ENCODE measurements around the gene RHOA. TPM values are rescaled to one million over a fixed set of nuclear protein-coding genes. Genes with fewer than 3 reads are reported as not detected.

RHOA gene
- total RNA-seq, 4 donors from 2014 or later = 244 to 411 (median 282) TPM

DNA sequence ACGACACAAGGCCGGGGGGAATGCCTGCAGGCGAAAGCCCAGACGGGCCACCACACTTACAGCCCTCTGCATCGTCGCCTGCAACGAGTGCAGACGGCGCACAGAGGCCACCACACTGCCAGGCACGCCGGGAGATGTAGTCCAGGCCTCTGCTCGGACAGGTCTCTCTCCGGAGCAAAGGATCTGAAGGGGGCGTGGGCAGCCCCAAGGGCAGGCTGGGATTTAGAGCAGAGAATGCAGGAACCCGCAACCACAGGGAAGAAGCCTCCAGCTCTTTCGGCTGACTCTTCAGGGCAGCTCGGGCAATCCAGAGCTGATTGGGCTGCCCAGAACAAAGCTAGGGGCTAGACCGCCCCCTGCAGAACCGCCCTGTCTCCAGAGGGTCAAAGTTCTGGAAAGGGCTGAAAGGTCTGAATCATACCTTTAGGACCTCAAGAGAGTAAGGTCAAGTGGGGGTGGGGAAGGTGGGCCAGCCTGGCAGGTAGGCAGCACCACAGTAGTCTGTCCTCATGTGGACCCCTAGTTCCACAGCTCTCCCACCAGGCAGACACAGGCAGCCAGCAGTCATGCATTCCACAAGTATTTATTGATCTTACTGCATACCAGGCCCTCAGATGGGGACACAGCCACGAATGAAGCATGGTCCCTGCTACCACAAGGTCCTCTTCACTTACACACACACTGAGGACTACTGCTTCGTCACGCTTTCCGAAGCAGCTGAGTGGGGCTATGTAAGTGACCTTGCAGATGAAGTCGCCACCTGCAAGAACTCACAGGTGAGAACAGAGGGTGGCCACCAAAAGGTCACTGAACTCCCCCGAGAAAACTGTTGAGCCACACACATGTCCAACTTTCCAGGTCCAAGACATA is 10.8 kb upstream of the RHOA start, which contains the start of gene AMT:
TSS of gene AMT (minus strand) at position 95 of the 870 bp plus-strand sequence. CDS start at position 72, 23 bp downstream.
- in situ Hi-C loops (cut with MboI; ENCODE audit: low sequenced_read_pairs in 4 of 4) (no loop called here), intact Hi-C loops (cut with DNase I; ENCODE audit: low total_unique reads) (no loop called here)
- no peaks in the 10 kb centered on the region for H3K9me3 ChIP-seq
- ATAC-seq (no peak), DNase-seq (no peak)
- no peaks in the 10 kb centered on the region for H3K4me1 ChIP-seq
- peaks cover 0 to 30% of the 10 kb centered on the region in 2 donors for H3K36me3 ChIP-seq
- H3K4me3 ChIP-seq = no peak within 1 kb of the TSS
- peak within 1 kb of the TSS in 1 of 4 donors; percentile 48 for H3K27ac ChIP-seq
- H3K27me3 ChIP-seq = no peaks in the 10 kb centered on the region
- TF ChIP-seq POLR2A (IDR thresholded peaks at IDR 0.05) (no peak), CTCF (IDR thresholded peaks at IDR 0.05 in 4 of 5, conservative IDR thresholded peaks at IDR 0.05 in 1 of 5) (no peak)

DNA sequence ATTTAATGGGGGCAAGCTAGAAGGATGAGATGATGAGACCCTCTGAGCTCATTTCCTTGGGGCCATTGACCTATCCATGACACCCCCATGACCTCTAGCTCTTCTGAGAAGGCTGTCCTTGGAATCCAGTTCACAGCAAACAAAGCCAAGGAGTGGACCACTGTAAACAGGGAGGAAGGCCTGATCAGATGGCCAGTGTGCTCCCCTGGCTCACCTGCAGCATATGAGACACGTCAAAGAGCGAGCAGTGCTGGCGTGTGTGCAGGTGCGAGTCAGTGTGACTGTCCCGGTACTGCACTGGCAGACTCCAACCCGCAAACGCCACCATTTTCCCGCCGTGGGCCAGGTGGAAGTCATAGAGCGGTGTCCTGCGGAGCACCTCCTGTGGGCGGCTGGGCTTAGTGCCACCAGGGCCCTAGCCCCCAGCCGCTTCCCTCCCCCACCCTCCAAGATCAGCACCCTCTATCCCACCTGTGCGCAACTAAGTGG is 10.2 kb upstream of the RHOA start:
- no peak for ATAC-seq
- intact Hi-C loops (cut with DNase I; ENCODE audit: low total_unique reads) = no loop called here

GRCh38 chr3:49417516-49418120 is 5.8 kb upstream of the RHOA start:
- TF ChIP-seq CTCF (IDR thresholded peaks at IDR 0.05 in 4 of 5, conservative IDR thresholded peaks at IDR 0.05 in 1 of 5) (no peak), POLR2A (IDR thresholded peaks at IDR 0.05) (no peak)

More for the DNA sequence above, 10.2 kb upstream of the RHOA start:
- H3K9me3 ChIP-seq = no peaks in the 10 kb centered on the region
- H3K36me3 ChIP-seq = peaks cover 0 to 30% of the 10 kb centered on the region in 2 donors
- in situ Hi-C loops (cut with MboI; ENCODE audit: low sequenced_read_pairs in 4 of 4) = no loop called here
- no peaks in the 10 kb centered on the region for H3K4me1 ChIP-seq
- no peaks in the 10 kb centered on the region for H3K27me3 ChIP-seq
- H3K4me3 ChIP-seq = no peak overlapping the region
- no peak overlapping the region for H3K27ac ChIP-seq
- no peak for DNase-seq
- TF ChIP-seq POLR2A (IDR thresholded peaks at IDR 0.05) = no peak
- no peak for TF ChIP-seq CTCF (IDR thresholded peaks at IDR 0.05 in 4 of 5, conservative IDR thresholded peaks at IDR 0.05 in 1 of 5)

GRCh38 chr3:49416867-49417266 is 5.1 kb upstream of the RHOA start:
- in situ Hi-C loops (cut with MboI; ENCODE audit: low sequenced_read_pairs in 4 of 4) (no loop called here), intact Hi-C loops (cut with DNase I; ENCODE audit: low total_unique reads) (no loop called here)
- peak overlapping the region in 3 of 4 donors; percentile 3 to 94 (median 10) for H3K27ac ChIP-seq
- ATAC-seq (no peak), DNase-seq (no peak)
- H3K36me3 ChIP-seq = peaks cover 0 to 14% of the 10 kb centered on the region in 2 donors
- H3K4me3 ChIP-seq = no peak overlapping the region
- H3K4me1 ChIP-seq = peaks cover 13 to 22% of the 10 kb centered on the region in 2 donors
- no peaks in the 10 kb centered on the region for H3K27me3 ChIP-seq
- H3K9me3 ChIP-seq = no peaks in the 10 kb centered on the region
- TF ChIP-seq CTCF (IDR thresholded peaks at IDR 0.05 in 4 of 5, conservative IDR thresholded peaks at IDR 0.05 in 1 of 5) (no peak), POLR2A (IDR thresholded peaks at IDR 0.05) (no peak)

More at GRCh38 chr3:49417516-49418120, 5.8 kb upstream of the RHOA start:
- intact Hi-C loops (cut with DNase I; ENCODE audit: low total_unique reads) (no loop called here), in situ Hi-C loops (cut with MboI; ENCODE audit: low sequenced_read_pairs in 4 of 4) (no loop called here)
- no peaks in the 10 kb centered on the region for H3K27me3 ChIP-seq
- H3K4me3 ChIP-seq = no peak overlapping the region
- no peaks in the 10 kb centered on the region for H3K9me3 ChIP-seq
- no peak for ATAC-seq
- DNase-seq = no peak
- H3K27ac ChIP-seq = peak overlapping the region in 1 of 4 donors; percentile 94
- peaks cover 0 to 14% of the 10 kb centered on the region in 2 donors for H3K36me3 ChIP-seq
- peaks cover 12 to 22% of the 10 kb centered on the region in 2 donors for H3K4me1 ChIP-seq

Data from gastrocnemius medialis (tissue), 4 donors.